GM23338 (cell line): ENCODE measurements around the gene BLOC1S6.

Experiments
- CREB1 ChIP-seq: fragments of 250-450 bp; sonication (Bioruptor Pico); IDR thresholded peaks from 2 replicates; pipeline ENCODE4 v1.5.0; 2020; ENCODE audit warnings: low read depth, mild to moderate bottlenecking, moderate library complexity
- CTCF ChIP-seq, 2 experiments: fragments of 200-600 bp in 1 of 2; sonication (generic) in 1 of 2; conservative IDR thresholded peaks; 2 replicates each; pipeline versions ENCODE4 v1.5.1 to v1.6.1; 2016 to 2017; ENCODE audit warnings: antibody characterized with exemption in 2 of 2, low read depth in 2 of 2, mild to moderate bottlenecking in 2 of 2, moderate library complexity in 1 of 2
- ETS1 ChIP-seq: IDR thresholded peaks from 2 replicates; pipeline ENCODE4 v1.6.1; 2016; ENCODE audit warnings: antibody characterized with exemption
- EZH2 ChIP-seq: fragments of 200-600 bp; sonication (generic); IDR thresholded peaks from one replicate; pipeline ENCODE4 v1.8.0; 2017; ENCODE audit warnings: antibody characterized with exemption, mild to moderate bottlenecking, low read depth; ENCODE audit not compliant: unreplicated experiment
- EZH2phosphoT487 ChIP-seq: fragments of 200-600 bp; sonication (generic); IDR thresholded peaks from one replicate; pipeline ENCODE4 v1.8.1; 2018; ENCODE audit warnings: antibody characterized with exemption; ENCODE audit not compliant: unreplicated experiment
- JUNB ChIP-seq: IDR thresholded peaks from one replicate; pipeline ENCODE4 v1.6.1; 2016; ENCODE audit warnings: antibody characterized with exemption; ENCODE audit not compliant: unreplicated experiment
- POLR2AphosphoS5 ChIP-seq: IDR thresholded peaks from 2 replicates; pipeline ENCODE4 v1.6.1; 2016; ENCODE audit warnings: antibody characterized with exemption, low read depth
- REST ChIP-seq: IDR thresholded peaks from one replicate; pipeline ENCODE4 v1.6.1; 2018; ENCODE audit warnings: antibody characterized with exemption; ENCODE audit not compliant: unreplicated experiment
- STAT1 ChIP-seq: IDR thresholded peaks from one replicate; pipeline ENCODE4 v1.6.1; 2016; ENCODE audit warnings: antibody characterized with exemption; ENCODE audit not compliant: unreplicated experiment
- ZNF114 ChIP-seq: fragments of 250-450 bp; sonication (Bioruptor Pico); IDR thresholded peaks from 2 replicates; pipeline ENCODE4 v1.5.0; 2020; ENCODE audit warnings: mild to moderate bottlenecking, moderate library complexity
- ZNF331 ChIP-seq: fragments of 250-450 bp; sonication (Bioruptor Pico); IDR thresholded peaks from 2 replicates; pipeline ENCODE4 v1.5.0; 2020; ENCODE audit warnings: low read depth, mild to moderate bottlenecking, moderate library complexity

GRCh38 chr15:45646220-45646619 lies 59.0 kb downstream of the BLOC1S6 start:
- TF ChIP-seq CTCF (conservative IDR thresholded peaks at IDR 0.05; ENCODE audit: low read depth in 2 of 2) = no peak
- no peak for TF ChIP-seq EZH2
- TF ChIP-seq POLR2AphosphoS5 = no peak
- TF ChIP-seq REST = no peak
- no peak for TF ChIP-seq EZH2phosphoT487
- no peak for TF ChIP-seq CREB1 (CRISPR knock-in tag)
- TF ChIP-seq ZNF331 (CRISPR knock-in tag) = no peak
- no peak for TF ChIP-seq JUNB
- TF ChIP-seq ZNF114 (CRISPR knock-in tag) = no peak
- no peak for TF ChIP-seq STAT1
- TF ChIP-seq ETS1 = no peak
